HepG2 (cell line): Measurements from ENCODE around the gene GBA3. TPM values are rescaled to one million over a fixed set of nuclear protein-coding genes. Genes with fewer than 3 reads are reported as not detected.
A peak's percentile ranks its signal among the peaks of the same experiment; 100 is the strongest.

ENCODE experiments used
- ATAC-seq: fragments of 200-7000 bp; cut with Tn5 transposase; 3 replicates; pipeline ENCODE4 v1.9.1; 2020; ENCODE audit warnings: mild to moderate bottlenecking, moderate library complexity
- BruUV-seq: library from RNA; stranded (reverse); fragments of 400-500 nt; replicated peaks from 2 replicates; lab custom pipeline; 2021; lab: Mats Ljungman, UMichigan
- CTCF ChIA-PET: fragments of 300-600 bp; formaldehyde crosslinking; extraction: SDS; loops from one replicate; lab custom pipeline; 2021; ENCODE audit warnings: low total read pairs, inconsistent platforms, low intra/inter-chr PET ratio; lab: Yijun Ruan, JAX
- POLR2A ChIA-PET: fragments of 350-600 bp; sonication (Branson Sonifier 250); formaldehyde crosslinking; loops from one replicate; lab custom pipeline; 2020; ENCODE audit warnings: antibody characterized with exemption, inconsistent platforms; lab: Yijun Ruan, JAX
- DNase-seq: peaks from one replicate; pipeline ENCODE4 v3.0.0-alpha.2; 2015; ENCODE audit warnings: low spot score
- FAIRE-seq: peaks from 3 replicates; lab custom pipeline; 2011; peaks lifted over from hg19 to GRCh38; lab: Jason Lieb, UNC
- H2AFZ ChIP-seq: one replicate; pipeline ENCODE4 v1.6.1; 2011; ENCODE audit warnings: low read length, inconsistent platforms
- H3K27ac ChIP-seq: fragments of 300-600 bp; 3 replicates; pipeline ENCODE4 v1.8.0; 2011; ENCODE audit warnings: mixed run types, mild to moderate bottlenecking, mixed read lengths, low read length, inconsistent platforms; ENCODE audit not compliant: insufficient read depth; ENCODE audit errors: extremely low read length
- H3K27me3 ChIP-seq, 2 experiments: fragments of 200-600 bp in 1 of 2; 2 replicates in 1 of 2; 3 replicates in 1 of 2; pipeline versions ENCODE4 v1.6.0 to v1.8.0; 2011; ENCODE audit warnings: low read length in 2 of 2, mild to moderate bottlenecking in 2 of 2, moderate library complexity in 2 of 2, inconsistent platforms in 1 of 2; ENCODE audit not compliant: insufficient read depth in 2 of 2, control insufficient read depth in 1 of 2
- H3K36me3 ChIP-seq, 2 experiments: fragments of 200-600 bp in 1 of 2; replicated peaks in 1 of 2; 2 replicates in 1 of 2; 3 replicates in 1 of 2; pipeline versions ENCODE4 v1.5.1 to v1.8.0; 2011; ENCODE audit warnings: low read length in 2 of 2, inconsistent platforms in 1 of 2; ENCODE audit not compliant: insufficient read depth in 2 of 2, control insufficient read depth in 1 of 2
- H3K4me1 ChIP-seq: 2 replicates; pipeline ENCODE4 v1.5.1; 2012; ENCODE audit warnings: low read length, inconsistent platforms; ENCODE audit not compliant: insufficient read depth
- H3K4me2 ChIP-seq: 2 replicates; pipeline ENCODE4 v1.6.0; 2011; ENCODE audit warnings: low read depth, low read length, inconsistent platforms
- H3K4me3 ChIP-seq, 3 experiments: fragments of 200-600 bp in 1 of 3; sonication (generic), shearing (Covaris generic) in 1 of 3; replicated peaks in 1 of 3; 2 replicates each; pipeline ENCODE4 v1.5.1; 2011 to 2016; ENCODE audit warnings: low read length in 3 of 3, inconsistent platforms in 2 of 3, low read depth in 2 of 3, mild to moderate bottlenecking in 2 of 3, control low read depth in 1 of 3, mixed read lengths in 1 of 3; ENCODE audit not compliant: insufficient read depth in 1 of 3
- H3K79me2 ChIP-seq: one replicate; pipeline ENCODE4 v1.6.1; 2011; ENCODE audit warnings: low read length, inconsistent platforms; ENCODE audit not compliant: insufficient read depth
- H3K9ac ChIP-seq: 2 replicates; pipeline ENCODE4 v1.6.0; 2011; ENCODE audit warnings: mild to moderate bottlenecking, low read depth, low read length, inconsistent platforms; ENCODE audit not compliant: insufficient read depth
- H3K9me3 ChIP-seq: 2 replicates; pipeline ENCODE4 v1.5.1; 2012; ENCODE audit warnings: mild to moderate bottlenecking, low read length
- H4K20me1 ChIP-seq: 2 replicates; pipeline ENCODE4 v1.6.0; 2011; ENCODE audit warnings: inconsistent platforms, mild to moderate bottlenecking, low read length, moderate library complexity; ENCODE audit not compliant: insufficient read depth
- DNMT1 ChIP-seq: sonication (generic); formaldehyde crosslinking; IDR thresholded peaks from 2 replicates; pipeline ENCODE4 v1.5.1; 2020; ENCODE audit warnings: mild to moderate bottlenecking, missing genetic modification reagents
- DNMT3B ChIP-seq: conservative IDR thresholded peaks from 2 replicates; pipeline ENCODE4 v1.6.1; 2016; ENCODE audit warnings: missing biosample characterization, control low read depth
- KLF12 ChIP-seq: sonication (generic); formaldehyde crosslinking; IDR thresholded peaks from 2 replicates; pipeline ENCODE4 v1.4.0; 2020; ENCODE audit warnings: missing genetic modification reagents, borderline replicate concordance
- NR3C1 ChIP-seq: sonication (generic); formaldehyde crosslinking; IDR thresholded peaks from 2 replicates; pipeline ENCODE4 v1.4.0; 2020; ENCODE audit warnings: missing genetic modification reagents
- RBM22 ChIP-seq: fragments of 200-400 bp; formaldehyde crosslinking; optimal IDR thresholded peaks from 2 replicates; pipeline ENCODE3; 2017; ENCODE audit warnings: mild to moderate bottlenecking, low read length, moderate library complexity
- STAT5B ChIP-seq: sonication (generic); formaldehyde crosslinking; IDR thresholded peaks from 2 replicates; pipeline ENCODE4 v1.4.0; 2020; ENCODE audit warnings: missing genetic modification reagents
- ZNF652 ChIP-seq: IDR thresholded peaks from 2 replicates; pipeline ENCODE4 v1.6.1; 2016; ENCODE audit warnings: low read depth, borderline replicate concordance
- ZNF737 ChIP-seq: sonication (generic); formaldehyde crosslinking; IDR thresholded peaks from 2 replicates; pipeline ENCODE4 v1.5.0; 2020; ENCODE audit warnings: missing genetic modification reagents, mild to moderate bottlenecking, borderline replicate concordance
- WGBS: methylation state at CpG from one replicate; pipeline ENCODE4 v1.1.6; 2017; ENCODE audit warnings: low lambda C conversion rate; 5-methylcytosine and 5-hydroxymethylcytosine counted together
- in situ Hi-C: cut with HindIII; loops from 2 replicates; pipeline ENCODE4 v1.10.0; 2017; ENCODE audit warnings: low pct_unique_long_range_greater_than_20kb; ENCODE audit not compliant: extremely low pct_ligation_motif_present
- intact Hi-C: fragments of 100-400 bp; cut with micrococcal nuclease; formaldehyde crosslinking; loops from one replicate; pipeline ENCODE4 v1.10.0; 2022; ENCODE audit not compliant: unreplicated experiment
- polyA plus RNA-seq, 8 experiments: library from polyadenylated mRNA; depleted of rRNA in 3 of 8; stranded (reverse) in 7 of 8; unstranded in 1 of 8; fragments of >200 nt; fragmentation: Illumina TruSeq in 4 of 8; extraction: Trizol in 4 of 8; gene quantifications; 2 replicates each; pipeline versions ENCODE4 v1.2.1 to v1.2.3, GENCODE V29; 2011 to 2016; ENCODE audit warnings: low read depth in 4 of 8, missing spikeins in 1 of 8, mixed read lengths in 1 of 8; ENCODE audit not compliant: insufficient read depth in 1 of 8
- total RNA-seq, 5 experiments: library from RNA; depleted of rRNA; stranded (reverse); fragments of >200 nt; fragmentation: Illumina TruSeq; extraction: Trizol; gene quantifications; 2 replicates each; pipeline ENCODE4 v1.2.3, GENCODE V29; 2016; ENCODE audit warnings: low read depth in 1 of 5
- TF ChIP-seq, protein P1 (sequence below): sonication (generic); formaldehyde crosslinking; IDR thresholded peaks from 2 replicates; pipeline ENCODE4 v1.5.1; 2020; ENCODE audit warnings: missing genetic modification reagents, mild to moderate bottlenecking, borderline replicate concordance

GBA3 gene
- total and polyA plus RNA-seq, 2 of the 13 experiments (the other 11 are each of a cell fraction or from before 2014, with no cell fraction given) = 0.18 TPM; not detected in 1

DNA sequence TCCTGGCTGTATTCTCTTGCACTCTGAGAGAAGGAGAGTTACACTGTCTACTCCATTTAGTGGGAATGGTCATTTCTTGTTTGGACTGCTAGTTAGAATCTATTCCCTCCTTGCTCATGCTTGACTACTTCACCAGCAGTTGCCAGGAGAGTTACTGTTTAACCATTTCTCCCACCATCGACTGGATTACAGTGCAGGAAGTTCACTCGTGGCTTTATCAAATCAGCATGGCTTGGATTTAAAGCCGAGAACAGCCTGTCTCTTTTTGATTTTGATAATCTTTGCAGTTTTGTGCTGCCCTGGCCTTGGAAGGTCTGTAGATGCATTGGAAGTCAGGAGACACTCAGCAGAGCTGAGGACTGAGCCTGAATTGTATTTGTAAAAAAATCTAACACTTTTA is 3.2 kb downstream of the GBA3 start:
- Histone ChIP-seq H3K9me3 (no peaks in the 10 kb centered on the region), H3K9ac (no peak overlapping the region), H3K4me2 (peak overlapping the region; percentile 32), H4K20me1 (no peaks in the 10 kb centered on the region), H3K4me3 (no peak overlapping the region), H3K36me3 (no peaks in the 10 kb centered on the region), H3K27ac (no peak overlapping the region), H3K79me2 (no peaks in the 10 kb centered on the region), H3K4me1 (peaks cover 17% of the 10 kb centered on the region; the same call in 1 of the 2 replicates), H2AFZ (no peak overlapping the region)
- no peak for FAIRE-seq
- in situ Hi-C loops = loop anchor here (10.0 kb wide), 1 partner anchor 911 kb away; no protein-coding TSS in a partner anchor
- no peak for DNase-seq
- BruUV-seq = no TSS peak
- 3% methylated on average over 3 of the region's 3 CpGs for WGBS
- intact Hi-C loops = no loop called here
- TF ChIP-seq, protein P1, sequence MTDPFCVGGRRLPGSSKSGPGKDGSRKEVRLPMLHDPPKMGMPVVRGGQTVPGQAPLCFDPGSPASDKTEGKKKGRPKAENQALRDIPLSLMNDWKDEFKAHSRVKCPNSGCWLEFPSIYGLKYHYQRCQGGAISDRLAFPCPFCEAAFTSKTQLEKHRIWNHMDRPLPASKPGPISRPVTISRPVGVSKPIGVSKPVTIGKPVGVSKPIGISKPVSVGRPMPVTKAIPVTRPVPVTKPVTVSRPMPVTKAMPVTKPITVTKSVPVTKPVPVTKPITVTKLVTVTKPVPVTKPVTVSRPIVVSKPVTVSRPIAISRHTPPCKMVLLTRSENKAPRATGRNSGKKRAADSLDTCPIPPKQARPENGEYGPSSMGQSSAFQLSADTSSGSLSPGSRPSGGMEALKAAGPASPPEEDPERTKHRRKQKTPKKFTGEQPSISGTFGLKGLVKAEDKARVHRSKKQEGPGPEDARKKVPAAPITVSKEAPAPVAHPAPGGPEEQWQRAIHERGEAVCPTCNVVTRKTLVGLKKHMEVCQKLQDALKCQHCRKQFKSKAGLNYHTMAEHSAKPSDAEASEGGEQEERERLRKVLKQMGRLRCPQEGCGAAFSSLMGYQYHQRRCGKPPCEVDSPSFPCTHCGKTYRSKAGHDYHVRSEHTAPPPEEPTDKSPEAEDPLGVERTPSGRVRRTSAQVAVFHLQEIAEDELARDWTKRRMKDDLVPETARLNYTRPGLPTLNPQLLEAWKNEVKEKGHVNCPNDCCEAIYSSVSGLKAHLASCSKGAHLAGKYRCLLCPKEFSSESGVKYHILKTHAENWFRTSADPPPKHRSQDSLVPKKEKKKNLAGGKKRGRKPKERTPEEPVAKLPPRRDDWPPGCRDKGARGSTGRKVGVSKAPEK (CRISPR knock-in tag) = no peak
- TF ChIP-seq KLF12 (CRISPR knock-in tag) = no peak
- TF ChIP-seq DNMT1 (CRISPR knock-in tag) = no peak
- no peak for TF ChIP-seq ZNF652 (CRISPR knock-in tag)
- TF ChIP-seq DNMT3B = no peak
- TF ChIP-seq RBM22 = no peak
- TF ChIP-seq ZNF737 = no peak
- TF ChIP-seq NR3C1 (CRISPR knock-in tag) = no peak
- no peak for TF ChIP-seq STAT5B (CRISPR knock-in tag)
- TF ChIP-seq, all 625 proteins: peak for 0
- CTCF ChIA-PET = no interaction called here
- no peaks in the 10 kb centered on the region for H3K27me3 ChIP-seq
- ATAC-seq = peak; percentile 80
- POLR2A ChIA-PET = no interaction called here
